Measurements from ENCODE around the gene ERVFRD-1.

GRCh38 chr6:11126876-11127275, 15.4 kb upstream of the ERVFRD-1 start:
- TF ChIP-seq EZH2phosphoT487 (IDR thresholded peaks at IDR 0.05; ENCODE audit: insufficient read depth, low read depth) (no peak), EZH2 (IDR thresholded peaks at IDR 0.05; ENCODE audit: insufficient read depth, poor library complexity, severe bottlenecking) (no peak)

All from GM23248 (cell line).